ENCODE measurements around the gene GARRE1. TPM values are rescaled to one million over a fixed set of nuclear protein-coding genes. Genes with fewer than 3 reads are reported as not detected.

GARRE1 gene
- polyA plus RNA-seq, 2 of the 4 experiments (the other 2 are of a cell fraction): 9.6 to 20.0 TPM

DNA sequence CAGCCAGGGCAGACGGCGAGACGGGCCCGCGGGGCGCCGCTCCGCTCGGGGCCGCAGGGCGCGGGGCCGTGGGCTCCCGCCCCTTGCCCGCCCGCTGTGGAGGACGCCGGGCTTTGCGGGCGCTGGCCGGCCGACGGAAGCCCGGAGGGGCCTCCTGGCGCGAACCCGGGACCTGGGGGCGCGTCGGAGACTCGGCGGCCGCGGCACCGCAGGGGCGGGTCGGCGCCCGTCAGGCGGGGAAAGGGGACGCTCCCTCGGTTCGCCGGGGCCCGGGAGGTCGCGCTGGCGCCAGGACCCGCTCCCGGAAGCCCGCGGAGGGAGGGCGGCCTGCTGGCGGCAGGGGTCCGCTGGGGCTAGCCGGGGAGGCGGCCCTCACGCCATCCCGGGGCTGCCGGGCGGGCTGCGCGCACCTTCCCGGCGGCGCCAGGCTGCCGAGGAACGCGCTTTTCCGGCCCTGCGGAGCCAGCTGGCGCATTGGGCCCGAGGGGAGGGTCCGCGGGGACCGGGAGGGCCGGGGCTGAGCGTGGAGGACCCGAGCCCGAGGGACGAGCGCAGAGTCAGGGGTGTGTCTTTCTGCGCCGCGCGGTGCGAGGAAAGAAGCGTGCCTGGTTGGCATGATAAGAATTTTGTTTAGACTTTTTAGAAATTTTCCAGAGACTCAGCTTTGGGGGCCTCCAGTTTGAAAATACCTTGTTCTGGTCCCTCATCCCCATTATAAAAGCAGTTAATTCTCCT, 511 bp downstream of the GARRE1 start:
- WGBS (ENCODE audit: missing lambda C conversion rate): 3% methylated on average over 34 of the region's 88 CpGs

More for the DNA sequence above, 511 bp downstream of the GARRE1 start:
- FAIRE-seq (no peak), DNase-seq (ENCODE audit: low read depth in 1 of 2, low spot score in 1 of 2) (peak; percentile 53 to 72), ATAC-seq (peak; percentile 69 to 84)
- TF ChIP-seq NPAS2 (CRISPR knock-in tag; IDR thresholded peaks at IDR 0.05; ENCODE audit: borderline replicate concordance) (no peak), GATA3 (IDR thresholded peaks at IDR 0.05; ENCODE audit: borderline replicate concordance) (no peak; the same call in 1 of the 2 replicates), RFX5 (IDR thresholded peaks at IDR 0.05) (no peak), ZSCAN20 (CRISPR knock-in tag; IDR thresholded peaks at IDR 0.05) (no peak), HDAC2 (IDR thresholded peaks at IDR 0.05) (no peak), CHD2 (IDR thresholded peaks at IDR 0.05; ENCODE audit: low read length, partially characterized antibody) (no peak), ELK1 (IDR thresholded peaks at IDR 0.05; ENCODE audit: low read depth, low read length) (no peak), TP53 (CRISPR knock-in tag; IDR thresholded peaks at IDR 0.05) (peak; percentile 60; the same call in 1 of the 2 replicates), PHF8 (IDR thresholded peaks at IDR 0.05; ENCODE audit: borderline replicate concordance, low read depth) (peak; percentile 43; the same call in 1 of the 2 replicates), CTCF (IDR thresholded peaks at IDR 0.05) (no peak; the same call in 2 of the 3 replicates), TFCP2L1 (CRISPR knock-in tag; IDR thresholded peaks at IDR 0.05) (peak; percentile 86), CBX2 (IDR thresholded peaks at IDR 0.05; ENCODE audit: borderline replicate concordance, low read depth) (no peak), MYC (IDR thresholded peaks at IDR 0.05; ENCODE audit: borderline replicate concordance, low read length) (no peak), ESRRA (IDR thresholded peaks at IDR 0.05; ENCODE audit: borderline replicate concordance, low read length) (no peak), HOXB13 (CRISPR knock-in tag; IDR thresholded peaks at IDR 0.05; ENCODE audit: low read depth) (0 out of 2 replicates have a peak, but pooled peaks have one; percentile 30), JUN (IDR thresholded peaks at IDR 0.05) (peak; percentile 64 to 89; a peak in 4 of 5 replicates), HOXB5 (CRISPR knock-in tag; IDR thresholded peaks at IDR 0.05) (0 out of 2 replicates have a peak, but pooled peaks have one; percentile 46), MAX (IDR thresholded peaks at IDR 0.05) (peak; percentile 37), BCL3 (IDR thresholded peaks at IDR 0.05) (peak; percentile 42; the same call in 2 of the 3 replicates)
- TF ChIP-seq, protein P1, sequence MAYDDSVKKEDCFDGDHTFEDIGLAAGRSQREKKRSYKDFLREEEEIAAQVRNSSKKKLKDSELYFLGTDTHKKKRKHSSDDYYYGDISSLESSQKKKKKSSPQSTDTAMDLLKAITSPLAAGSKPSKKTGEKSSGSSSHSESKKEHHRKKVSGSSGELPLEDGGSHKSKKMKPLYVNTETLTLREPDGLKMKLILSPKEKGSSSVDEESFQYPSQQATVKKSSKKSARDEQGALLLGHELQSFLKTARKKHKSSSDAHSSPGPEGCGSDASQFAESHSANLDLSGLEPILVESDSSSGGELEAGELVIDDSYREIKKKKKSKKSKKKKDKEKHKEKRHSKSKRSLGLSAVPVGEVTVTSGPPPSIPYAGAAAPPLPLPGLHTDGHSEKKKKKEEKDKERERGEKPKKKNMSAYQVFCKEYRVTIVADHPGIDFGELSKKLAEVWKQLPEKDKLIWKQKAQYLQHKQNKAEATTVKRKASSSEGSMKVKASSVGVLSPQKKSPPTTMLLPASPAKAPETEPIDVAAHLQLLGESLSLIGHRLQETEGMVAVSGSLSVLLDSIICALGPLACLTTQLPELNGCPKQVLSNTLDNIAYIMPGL (CRISPR knock-in tag; IDR thresholded peaks at IDR 0.05; ENCODE audit: borderline replicate concordance): peak; percentile 35; the same call in 1 of the 2 replicates
- TF ChIP-seq, protein P2, sequence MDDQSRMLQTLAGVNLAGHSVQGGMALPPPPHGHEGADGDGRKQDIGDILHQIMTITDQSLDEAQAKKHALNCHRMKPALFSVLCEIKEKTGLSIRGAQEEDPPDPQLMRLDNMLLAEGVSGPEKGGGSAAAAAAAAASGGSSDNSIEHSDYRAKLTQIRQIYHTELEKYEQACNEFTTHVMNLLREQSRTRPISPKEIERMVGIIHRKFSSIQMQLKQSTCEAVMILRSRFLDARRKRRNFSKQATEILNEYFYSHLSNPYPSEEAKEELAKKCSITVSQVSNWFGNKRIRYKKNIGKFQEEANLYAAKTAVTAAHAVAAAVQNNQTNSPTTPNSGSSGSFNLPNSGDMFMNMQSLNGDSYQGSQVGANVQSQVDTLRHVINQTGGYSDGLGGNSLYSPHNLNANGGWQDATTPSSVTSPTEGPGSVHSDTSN (IDR thresholded peaks at IDR 0.05): no peak
- POLR2A ChIA-PET: interaction anchor here (1.4 kb wide), 1 partner anchor 15 kb away, joined by 3 read pairs; no protein-coding TSS in a partner anchor
- Histone ChIP-seq H3K4me2 (peak overlapping the region; percentile 85), H3K4me1 (peaks cover 16% of the 10 kb centered on the region), H3K9me3 (no peaks in the 10 kb centered on the region), H3K27ac (peak overlapping the region; percentile 84 to 90), H3K4me3 (peak overlapping the region; percentile 68)
- CTCF ChIA-PET: interaction anchor here (0.6 kb wide), 1 partner anchor 18 kb away, joined by 3 read pairs; no protein-coding TSS in a partner anchor

Data from A549 (cell line).